Kidney epithelial cell (primary cell): ENCODE measurements around the gene PEX10. TPM values are rescaled to one million over a fixed set of nuclear protein-coding genes. Genes with fewer than 3 reads are reported as not detected.
A peak's percentile ranks its signal among the peaks of the same experiment; 100 is the strongest.

Source experiments
- DNase-seq: peaks from one replicate; pipeline ENCODE4 v3.0.0-alpha.2; 2010; ENCODE audit warnings: low read depth
- H3K27me3 ChIP-seq: 2 replicates; pipeline ENCODE4 v1.6.0; 2011; ENCODE audit warnings: low read length; ENCODE audit not compliant: control insufficient read depth, insufficient read depth
- H3K36me3 ChIP-seq: 2 replicates; pipeline ENCODE4 v1.5.1; 2011; ENCODE audit warnings: low read length; ENCODE audit not compliant: control insufficient read depth, insufficient read depth
- H3K4me3 ChIP-seq: 2 replicates; pipeline ENCODE4 v1.5.1; 2011; ENCODE audit warnings: low read depth, mild to moderate bottlenecking, control low read depth, low read length
- total RNA-seq: library from RNA; depleted of rRNA; stranded (reverse); fragments of >200 nt; gene quantifications from 2 replicates; pipeline ENCODE4 v1.2.3, GENCODE V29; 2015
- TF ChIP-seq, protein P1 (sequence below): IDR thresholded peaks from 2 replicates; pipeline ENCODE4 v1.5.1; 2011; ENCODE audit warnings: mild to moderate bottlenecking, moderate library complexity, low read length, control low read depth, inconsistent platforms; ENCODE audit not compliant: insufficient read depth, poor library complexity, severe bottlenecking

PEX10 gene
- total RNA-seq, 1 donor from 2014 or later = 50.4 TPM

DNA sequence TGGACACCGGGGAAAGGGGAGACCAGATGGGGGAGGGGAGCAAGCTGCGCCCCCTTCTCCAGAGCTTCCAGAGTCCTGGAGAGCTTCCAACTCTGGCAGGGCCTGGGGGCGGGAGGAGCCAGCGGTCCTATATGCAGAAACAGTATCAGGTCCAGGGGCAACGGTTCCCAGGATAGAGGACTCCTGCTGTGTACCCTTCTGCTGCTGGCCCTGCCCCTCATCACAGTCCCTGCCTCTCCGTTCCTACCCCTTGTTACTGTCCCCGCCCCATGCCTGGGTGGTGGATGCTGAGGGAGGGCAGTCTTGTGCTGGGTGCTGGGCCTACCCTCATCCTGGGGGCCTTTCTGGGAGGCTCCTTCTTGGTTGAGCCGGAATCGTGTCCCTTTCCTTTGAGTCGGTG lies 19.2 kb upstream of the PEX10 start:
- Histone ChIP-seq H3K36me3 (no peaks in the 10 kb centered on the region), H3K4me3 (no peak overlapping the region), H3K27me3 (peaks cover 49% of the 10 kb centered on the region)
- TF ChIP-seq, protein P1, sequence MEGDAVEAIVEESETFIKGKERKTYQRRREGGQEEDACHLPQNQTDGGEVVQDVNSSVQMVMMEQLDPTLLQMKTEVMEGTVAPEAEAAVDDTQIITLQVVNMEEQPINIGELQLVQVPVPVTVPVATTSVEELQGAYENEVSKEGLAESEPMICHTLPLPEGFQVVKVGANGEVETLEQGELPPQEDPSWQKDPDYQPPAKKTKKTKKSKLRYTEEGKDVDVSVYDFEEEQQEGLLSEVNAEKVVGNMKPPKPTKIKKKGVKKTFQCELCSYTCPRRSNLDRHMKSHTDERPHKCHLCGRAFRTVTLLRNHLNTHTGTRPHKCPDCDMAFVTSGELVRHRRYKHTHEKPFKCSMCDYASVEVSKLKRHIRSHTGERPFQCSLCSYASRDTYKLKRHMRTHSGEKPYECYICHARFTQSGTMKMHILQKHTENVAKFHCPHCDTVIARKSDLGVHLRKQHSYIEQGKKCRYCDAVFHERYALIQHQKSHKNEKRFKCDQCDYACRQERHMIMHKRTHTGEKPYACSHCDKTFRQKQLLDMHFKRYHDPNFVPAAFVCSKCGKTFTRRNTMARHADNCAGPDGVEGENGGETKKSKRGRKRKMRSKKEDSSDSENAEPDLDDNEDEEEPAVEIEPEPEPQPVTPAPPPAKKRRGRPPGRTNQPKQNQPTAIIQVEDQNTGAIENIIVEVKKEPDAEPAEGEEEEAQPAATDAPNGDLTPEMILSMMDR = no peak
- DNase-seq = no peak

DNA sequence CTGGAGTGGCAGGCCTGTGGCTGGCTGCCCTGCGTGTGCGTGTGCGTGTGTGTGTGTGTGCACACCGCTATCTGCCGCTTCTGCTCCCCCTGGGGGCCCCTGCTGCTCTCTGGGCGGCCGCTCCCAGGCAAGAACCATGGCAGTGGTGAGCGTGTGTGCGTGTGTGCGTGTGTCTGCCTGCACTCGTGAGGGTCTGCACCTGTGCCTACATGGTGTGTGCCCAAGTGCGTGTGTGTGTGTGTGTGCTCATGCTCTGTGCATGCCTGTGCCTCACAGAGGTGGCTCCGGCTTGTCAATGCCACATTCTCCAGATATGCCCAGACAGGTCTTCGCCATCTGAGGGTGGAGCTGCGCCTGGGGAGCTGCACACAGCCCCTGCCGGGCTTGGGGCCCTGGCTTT lies 18.7 kb upstream of the PEX10 start:
- no peaks in the 10 kb centered on the region for H3K36me3 ChIP-seq
- no peak for DNase-seq
- H3K27me3 ChIP-seq = peaks cover 53% of the 10 kb centered on the region
- no peak overlapping the region for H3K4me3 ChIP-seq
- TF ChIP-seq, protein P1 = no peak

DNA sequence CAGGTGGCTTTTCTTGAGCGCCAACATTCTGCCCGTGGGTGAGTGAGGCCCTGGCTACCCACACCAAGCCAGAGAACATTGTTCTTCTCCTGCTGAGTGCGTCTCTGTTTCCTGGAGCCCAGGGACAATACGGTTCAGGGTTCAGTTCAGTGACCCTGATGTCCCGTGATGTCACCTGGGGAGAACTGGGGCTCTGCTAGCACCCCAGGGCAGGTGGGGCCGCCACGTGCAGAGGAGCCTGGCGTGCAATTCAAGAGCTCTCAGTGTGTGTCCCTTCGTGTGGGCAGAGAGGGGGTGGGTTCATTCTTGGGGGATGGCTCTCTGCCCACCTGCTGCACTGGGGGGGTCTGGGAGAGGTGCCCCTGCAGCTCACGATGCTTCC lies 18.2 kb upstream of the PEX10 start:
- Histone ChIP-seq H3K4me3 (no peak overlapping the region), H3K36me3 (no peaks in the 10 kb centered on the region), H3K27me3 (peaks cover 56% of the 10 kb centered on the region)
- TF ChIP-seq, protein P1 = no peak
- no peak for DNase-seq

DNA sequence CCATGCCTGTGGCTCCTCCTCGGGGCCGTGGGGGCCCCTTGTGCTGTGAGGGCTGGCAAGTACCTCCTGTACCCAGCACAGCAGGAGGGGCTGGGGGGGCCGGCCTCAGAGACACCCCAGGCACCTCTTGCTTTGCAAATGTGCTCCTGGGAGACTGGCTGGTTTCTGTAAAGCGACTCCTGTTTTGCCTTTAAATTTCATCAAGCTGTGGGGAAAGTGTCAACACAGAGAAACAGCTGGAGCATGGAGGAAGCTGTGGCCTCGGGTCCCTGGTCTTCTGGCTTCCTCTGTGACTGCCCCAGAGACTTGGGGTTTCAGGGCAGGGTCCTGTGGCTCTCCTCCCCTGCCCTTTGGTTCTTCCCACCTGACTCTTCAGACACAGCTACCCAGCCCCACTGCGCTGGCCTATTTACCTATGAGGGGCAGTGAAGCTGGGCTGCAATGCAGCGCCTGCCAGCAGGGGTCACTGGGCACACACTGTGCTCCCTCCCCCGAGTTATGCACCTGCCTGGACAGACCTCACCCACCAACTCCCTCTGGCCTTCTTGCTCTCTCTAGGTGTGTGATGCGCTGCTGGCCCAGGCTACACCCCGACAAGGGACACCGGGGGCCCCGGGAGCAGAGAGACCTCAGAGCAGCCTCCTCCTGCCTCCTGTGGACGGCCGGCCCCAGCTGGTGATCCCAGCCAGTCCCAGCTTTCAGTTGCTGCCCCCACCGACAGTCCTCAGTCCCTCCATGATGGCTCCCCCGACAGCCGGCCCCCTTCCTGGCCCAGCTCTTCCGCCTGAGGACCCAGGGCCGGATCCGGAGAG lies 17.6 kb upstream of the PEX10 start:
- no peak for DNase-seq
- Histone ChIP-seq H3K27me3 (peaks cover 53% of the 10 kb centered on the region), H3K36me3 (no peaks in the 10 kb centered on the region), H3K4me3 (no peak overlapping the region)
- TF ChIP-seq, protein P1 = peak; percentile 32

DNA sequence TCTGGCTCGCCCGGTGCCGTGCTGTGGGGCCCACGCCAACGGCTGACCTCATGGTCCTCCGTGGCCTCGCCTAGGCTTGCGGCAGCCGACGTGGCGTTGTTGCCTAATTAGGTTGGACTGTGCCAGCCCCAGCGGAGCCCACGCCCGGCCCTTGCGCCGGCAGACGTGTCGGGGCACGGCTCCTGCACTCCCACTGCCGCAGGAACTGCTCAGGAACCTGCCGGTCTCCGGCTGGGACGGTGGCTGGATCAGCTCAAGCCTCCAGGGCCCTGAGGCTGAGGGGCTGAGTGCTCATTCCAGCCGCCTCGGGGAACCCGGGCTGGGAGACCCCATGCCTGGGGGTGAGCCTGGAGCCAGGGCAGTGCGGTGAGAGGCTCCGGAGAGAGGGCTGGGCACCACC lies 16.1 kb upstream of the PEX10 start:
- H3K36me3 ChIP-seq = no peaks in the 10 kb centered on the region
- H3K27me3 ChIP-seq = peaks cover 39% of the 10 kb centered on the region
- DNase-seq = no peak
- TF ChIP-seq, protein P1 = no peak
- no peak overlapping the region for H3K4me3 ChIP-seq

DNA sequence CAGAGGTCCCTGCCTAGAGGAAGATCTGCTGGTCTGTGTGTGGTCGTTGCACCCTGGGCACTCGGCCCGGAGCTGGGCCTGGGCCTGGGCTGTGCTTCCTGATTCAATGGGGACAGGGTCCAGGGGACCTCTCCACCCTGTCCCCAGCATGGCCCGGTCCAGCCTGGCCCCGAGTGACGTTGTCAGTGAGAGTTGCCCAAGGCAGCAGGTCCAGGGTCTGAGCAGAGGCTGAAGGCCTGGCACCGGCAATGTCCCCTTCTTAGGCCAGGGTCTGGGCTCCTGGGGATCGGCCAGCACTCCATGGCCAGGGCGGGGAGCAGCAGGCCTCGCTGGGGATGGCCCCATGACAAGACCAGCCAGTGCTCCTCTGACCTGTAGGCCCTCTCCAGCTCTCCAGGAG lies 15.6 kb upstream of the PEX10 start:
- DNase-seq = no peak
- H3K27me3 ChIP-seq = peaks cover 34% of the 10 kb centered on the region
- no peak overlapping the region for H3K4me3 ChIP-seq
- no peaks in the 10 kb centered on the region for H3K36me3 ChIP-seq
- TF ChIP-seq, protein P1 = no peak
